SIG-M5 (cell line): ENCODE data around the gene DCAF4L1.

Source experiments
- DNase-seq: peaks from one replicate; lab custom pipeline; 2025; lab: John Stamatoyannopoulos, UW

DCAF4L1 gene

DNA sequence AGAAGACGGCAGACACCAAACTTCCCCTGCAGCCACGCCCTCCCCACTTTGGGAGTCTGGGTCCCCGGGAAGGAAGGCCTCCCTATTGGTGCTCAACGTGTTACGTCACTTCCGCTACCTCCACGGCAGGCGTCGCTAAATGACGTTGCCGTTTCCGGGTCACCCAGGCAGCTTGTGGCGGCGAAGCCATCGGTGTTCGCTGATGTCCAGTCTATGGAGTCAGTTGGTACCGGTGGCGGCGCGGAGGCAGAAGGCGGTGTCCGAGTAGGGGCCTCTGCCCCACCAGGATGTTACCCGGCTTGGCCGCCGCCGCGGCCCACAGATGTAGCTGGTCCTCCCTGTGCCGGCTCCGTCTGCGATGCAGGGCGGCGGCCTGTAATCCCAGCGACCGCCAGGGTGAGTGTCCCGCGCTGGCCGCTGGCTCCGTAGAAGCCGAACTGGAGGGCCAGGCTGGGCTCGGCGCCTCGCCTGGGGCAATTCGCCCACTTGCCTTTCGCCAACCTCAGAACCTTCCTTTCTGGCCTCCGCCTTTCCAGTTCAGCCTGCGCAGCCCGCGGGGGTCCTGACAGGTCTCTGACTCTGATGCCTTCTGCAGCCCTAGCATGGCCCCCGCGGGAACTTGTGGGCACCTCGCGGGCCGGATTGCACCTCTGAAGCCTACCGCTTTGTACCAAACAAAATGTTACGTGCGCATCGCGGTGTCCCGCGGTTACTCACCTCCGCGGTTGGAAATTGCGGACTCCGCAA is 9.0 kb downstream of the DCAF4L1 start, which contains the start of gene SLC30A9:
Gene SLC30A9, plus strand, starts transcription at position 166 of the 747 bp plus-strand sequence. Its CDS starts 122 bp downstream, at position 288.
- DNase-seq: peak; percentile 51

DNA sequence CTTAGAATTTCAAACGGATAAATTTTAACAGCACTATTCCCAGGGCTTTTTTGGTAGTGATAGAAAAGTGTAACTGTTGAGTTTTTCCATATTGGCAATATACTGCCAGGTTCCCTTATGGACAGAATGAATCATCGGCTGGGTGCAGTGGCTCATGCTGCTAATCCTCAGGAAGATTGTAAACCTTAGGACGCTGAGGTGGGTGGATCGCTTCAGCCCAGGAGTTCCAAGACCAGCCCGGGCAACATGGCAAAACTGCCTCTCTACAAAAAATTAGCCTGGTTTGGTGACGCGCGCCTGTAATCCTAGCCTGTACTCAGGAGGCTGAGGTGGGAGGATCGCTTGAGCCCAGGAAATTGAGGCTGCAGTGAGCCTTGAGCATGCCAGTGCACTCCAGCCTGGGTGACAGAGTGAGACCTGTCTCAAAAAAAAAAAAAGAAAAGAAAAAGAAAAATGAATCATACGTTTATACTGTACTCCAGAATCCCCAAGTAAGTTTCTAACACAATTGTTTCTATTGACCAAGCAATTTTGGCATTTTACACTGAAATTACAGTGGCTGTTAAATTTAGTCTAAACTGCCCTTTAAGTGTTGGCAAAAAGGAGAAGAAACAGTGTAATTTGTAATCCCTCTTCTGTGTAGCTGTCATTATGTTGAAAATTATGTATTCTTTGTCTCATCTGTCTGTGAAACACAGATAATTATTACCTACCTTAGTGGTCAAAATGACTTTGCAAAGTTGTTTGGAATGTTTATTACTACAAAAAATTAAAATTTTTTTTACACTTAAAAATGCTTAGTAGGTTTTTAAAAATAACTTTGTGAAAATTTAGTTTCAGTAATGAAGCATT is 10.6 kb downstream of the DCAF4L1 start:
- no peak for DNase-seq

- no peak for DNase-seq
Measured at GRCh38 chr4:41992967-41993857, 11.7 kb downstream of the DCAF4L1 start.

- DNase-seq: no peak
Measured at GRCh38 chr4:41994461-41994985, 13.0 kb downstream of the DCAF4L1 start.

GRCh38 chr4:41998019-41998418 is 16.5 kb downstream of the DCAF4L1 start:
- no peak for DNase-seq

GRCh38 chr4:41999321-41999720 is 17.8 kb downstream of the DCAF4L1 start:
- DNase-seq: no peak

GRCh38 chr4:42008011-42008786 is 26.6 kb downstream of the DCAF4L1 start:
- DNase-seq: no peak

DNA sequence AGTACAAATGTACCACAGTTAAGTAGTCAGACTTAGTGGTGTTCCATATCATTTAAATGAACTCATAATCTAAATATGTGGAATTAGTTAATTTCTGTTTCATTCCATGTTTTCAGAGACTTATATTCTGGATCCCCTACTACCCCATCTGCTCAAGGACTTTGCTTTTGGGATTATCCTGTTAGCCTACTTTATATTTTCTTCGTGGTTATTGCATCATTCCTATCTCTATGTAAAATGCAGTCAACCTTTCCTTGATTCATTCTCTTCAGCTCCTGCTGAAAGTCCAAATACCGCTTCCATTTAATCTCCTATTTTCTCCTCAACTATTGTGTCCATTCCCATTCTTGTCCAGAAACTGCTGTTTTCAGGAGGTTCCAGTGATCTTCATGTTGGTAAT is 33.9 kb downstream of the DCAF4L1 start:
- DNase-seq: no peak

DNA sequence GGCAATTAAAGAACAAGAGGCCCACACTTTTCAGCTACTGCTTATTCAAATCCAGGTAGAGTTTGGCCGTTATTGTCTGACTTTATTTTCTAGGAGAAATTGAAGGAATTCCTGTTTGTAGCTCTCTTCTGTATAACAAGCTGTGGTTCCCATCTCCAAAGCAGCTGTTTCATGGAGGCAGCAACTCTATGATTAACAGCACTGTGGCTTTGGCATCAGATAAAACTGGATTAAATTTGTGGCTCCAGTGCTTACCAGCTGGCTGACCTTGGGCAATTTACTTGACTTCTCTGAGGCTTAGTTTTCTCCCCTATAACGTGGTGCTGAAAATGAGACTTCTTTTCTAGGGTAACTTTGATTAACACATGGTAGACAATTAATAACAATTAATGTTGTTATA is 36.9 kb downstream of the DCAF4L1 start:
- no peak for DNase-seq
